NB4 (cell line): ENCODE results near the gene PECR.
"Not testable (repeated sequence)": the region's sequence is repeated elsewhere in the genome, so short reads cannot be mapped to it uniquely, and the experiment has no call there.

ENCODE experiments used
- MYC ChIP-seq: IDR thresholded peaks from 2 replicates; pipeline ENCODE4 v1.6.1; 2011; ENCODE audit warnings: low read depth, low read length
- POLR2A ChIP-seq: IDR thresholded peaks from 2 replicates; pipeline ENCODE4 v1.6.1; 2011; ENCODE audit warnings: mild to moderate bottlenecking; ENCODE audit not compliant: insufficient read length; ENCODE audit errors: extremely low read depth
- TF ChIP-seq, protein P1 (sequence below): IDR thresholded peaks from one replicate; pipeline ENCODE4 v1.5.1; 2012; ENCODE audit warnings: low read depth, low read length
- TF ChIP-seq, protein P2 (sequence below): IDR thresholded peaks from 2 replicates; pipeline ENCODE4 v1.6.1; 2011; ENCODE audit warnings: low read depth, low read length

DNA sequence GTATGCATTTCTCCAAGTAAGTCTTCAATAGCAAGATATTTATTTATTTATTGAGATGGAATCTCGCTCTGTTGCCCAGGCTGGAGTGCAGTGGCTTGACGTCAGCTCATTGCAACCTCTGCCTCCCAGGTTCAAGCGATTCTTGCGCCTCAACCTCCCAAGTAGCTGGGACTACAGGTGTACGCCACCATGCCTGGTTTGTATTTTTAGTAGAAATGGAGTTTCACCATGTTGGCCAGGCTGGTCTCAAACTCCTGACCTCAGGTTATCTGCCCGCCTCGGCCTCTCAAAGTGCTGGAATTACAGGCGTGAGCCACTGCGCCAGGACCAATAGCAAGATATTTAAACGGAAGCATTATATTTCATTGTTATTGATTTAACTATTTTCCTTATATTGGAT lies 1.6 kb downstream of the PECR start:
- not testable (repeated sequence) for TF ChIP-seq POLR2A, MYC
- TF ChIP-seq, protein P1, sequence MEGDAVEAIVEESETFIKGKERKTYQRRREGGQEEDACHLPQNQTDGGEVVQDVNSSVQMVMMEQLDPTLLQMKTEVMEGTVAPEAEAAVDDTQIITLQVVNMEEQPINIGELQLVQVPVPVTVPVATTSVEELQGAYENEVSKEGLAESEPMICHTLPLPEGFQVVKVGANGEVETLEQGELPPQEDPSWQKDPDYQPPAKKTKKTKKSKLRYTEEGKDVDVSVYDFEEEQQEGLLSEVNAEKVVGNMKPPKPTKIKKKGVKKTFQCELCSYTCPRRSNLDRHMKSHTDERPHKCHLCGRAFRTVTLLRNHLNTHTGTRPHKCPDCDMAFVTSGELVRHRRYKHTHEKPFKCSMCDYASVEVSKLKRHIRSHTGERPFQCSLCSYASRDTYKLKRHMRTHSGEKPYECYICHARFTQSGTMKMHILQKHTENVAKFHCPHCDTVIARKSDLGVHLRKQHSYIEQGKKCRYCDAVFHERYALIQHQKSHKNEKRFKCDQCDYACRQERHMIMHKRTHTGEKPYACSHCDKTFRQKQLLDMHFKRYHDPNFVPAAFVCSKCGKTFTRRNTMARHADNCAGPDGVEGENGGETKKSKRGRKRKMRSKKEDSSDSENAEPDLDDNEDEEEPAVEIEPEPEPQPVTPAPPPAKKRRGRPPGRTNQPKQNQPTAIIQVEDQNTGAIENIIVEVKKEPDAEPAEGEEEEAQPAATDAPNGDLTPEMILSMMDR, result not testable (repeated sequence)
- TF ChIP-seq, protein P2, sequence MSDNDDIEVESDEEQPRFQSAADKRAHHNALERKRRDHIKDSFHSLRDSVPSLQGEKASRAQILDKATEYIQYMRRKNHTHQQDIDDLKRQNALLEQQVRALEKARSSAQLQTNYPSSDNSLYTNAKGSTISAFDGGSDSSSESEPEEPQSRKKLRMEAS, result not testable (repeated sequence)
